Endothelial cell of umbilical vein (primary cell): ENCODE data around the gene LYRM4. TPM values are rescaled to one million over a fixed set of nuclear protein-coding genes. Genes with fewer than 3 reads are reported as not detected.

Source experiments
- BruUV-seq: library from RNA; stranded (reverse); fragments of 400-500 nt; replicated peaks from 2 replicates; lab custom pipeline; 2021; lab: Mats Ljungman, UMichigan
- CTCF ChIA-PET: fragments of 300-600, 350-600 bp; sonication (Branson Sonifier 250); formaldehyde crosslinking; loops from one replicate; lab custom pipeline; 2021; ENCODE audit warnings: antibody characterized with exemption, inconsistent platforms; lab: Charles Lee
- POLR2A ChIA-PET: fragments of 300-600, 350-600 bp; sonication (Branson Sonifier 250); formaldehyde crosslinking; loops from one replicate; lab custom pipeline; 2021; ENCODE audit warnings: antibody characterized with exemption, inconsistent platforms; lab: Charles Lee
- DNase-seq: peaks from one replicate; pipeline ENCODE4 v3.0.0-alpha.2; 2011; ENCODE audit warnings: low read depth, low spot score
- FAIRE-seq: peaks from 2 replicates; lab custom pipeline; 2011; peaks lifted over from hg19 to GRCh38; lab: Jason Lieb, UNC
- H2AFZ ChIP-seq: 2 replicates; pipeline ENCODE4 v1.6.0; 2012; ENCODE audit warnings: low read depth, low read length, control low read depth, inconsistent platforms
- H3K27ac ChIP-seq: 2 replicates; pipeline ENCODE4 v1.5.1; 2011; ENCODE audit warnings: low read depth, mild to moderate bottlenecking, control low read depth, low read length, moderate library complexity; ENCODE audit not compliant: insufficient read depth
- H3K27me3 ChIP-seq, 2 experiments: 2 replicates each; pipeline versions ENCODE4 v1.6.0 to v1.6.1; 2011; ENCODE audit warnings: low read length in 2 of 2, mixed read lengths in 1 of 2; ENCODE audit not compliant: control insufficient read depth in 2 of 2, insufficient read depth in 2 of 2
- H3K36me3 ChIP-seq, 2 experiments: 2 replicates in 1 of 2; 3 replicates in 1 of 2; pipeline ENCODE4 v1.5.1; 2011; ENCODE audit warnings: low read length in 2 of 2, mild to moderate bottlenecking in 1 of 2, moderate library complexity in 1 of 2; ENCODE audit not compliant: control insufficient read depth in 2 of 2, insufficient read depth in 2 of 2; ENCODE audit errors: extremely low read depth in 1 of 2
- H3K4me1 ChIP-seq: 3 replicates; pipeline ENCODE4 v1.5.1; 2011; ENCODE audit warnings: mild to moderate bottlenecking, low read length; ENCODE audit not compliant: control insufficient read depth, insufficient read depth; ENCODE audit errors: extremely low read depth
- H3K4me2 ChIP-seq: 2 replicates; pipeline ENCODE4 v1.6.1; 2011; ENCODE audit warnings: low read length, control low read depth, mixed read lengths; ENCODE audit not compliant: insufficient read depth
- H3K4me3 ChIP-seq, 3 experiments: fragments of 200-600 bp in 1 of 3; sonication (generic), shearing (Covaris generic) in 1 of 3; replicated peaks in 1 of 3; 2 replicates each; pipeline ENCODE4 v1.5.1; 2011 to 2016; ENCODE audit warnings: control low read depth in 3 of 3, low read length in 3 of 3, mild to moderate bottlenecking in 2 of 3, inconsistent platforms in 1 of 3, low read depth in 1 of 3, moderate library complexity in 1 of 3; ENCODE audit not compliant: insufficient read depth in 1 of 3
- H3K79me2 ChIP-seq: 2 replicates; pipeline ENCODE4 v1.6.0; 2012; ENCODE audit warnings: low read length, inconsistent platforms; ENCODE audit not compliant: control insufficient read depth, insufficient read depth
- H3K9ac ChIP-seq: replicated peaks from 2 replicates; pipeline ENCODE3; 2011; ENCODE audit warnings: low read length, control low read depth; ENCODE audit not compliant: insufficient read depth; ENCODE audit errors: extremely low read depth
- H3K9me1 ChIP-seq: replicated peaks from 3 replicates; pipeline ENCODE4 v1.6.0; 2011; ENCODE audit warnings: mild to moderate bottlenecking, low read length; ENCODE audit not compliant: control insufficient read depth, insufficient read depth; ENCODE audit errors: extremely low read depth
- H3K9me3 ChIP-seq: replicated peaks from 2 replicates; pipeline ENCODE4 v1.5.1; 2012; ENCODE audit warnings: low read length, inconsistent platforms; ENCODE audit not compliant: control insufficient read depth, insufficient read depth
- H4K20me1 ChIP-seq: replicated peaks from 2 replicates; pipeline ENCODE3; 2011; ENCODE audit warnings: mild to moderate bottlenecking, low read length; ENCODE audit not compliant: control insufficient read depth, insufficient read depth; ENCODE audit errors: extremely low read depth
- CTCF ChIP-seq, 2 donors: IDR thresholded peaks; 1 replicate in 1 of 2; 2 replicates in 1 of 2; pipeline ENCODE4 v1.5.1; 2011; ENCODE audit warnings: low read length in 2 of 2, mild to moderate bottlenecking in 2 of 2, moderate library complexity in 2 of 2, control low read depth in 1 of 2, inconsistent platforms in 1 of 2, low read depth in 1 of 2; ENCODE audit not compliant: insufficient read depth in 1 of 2; ENCODE audit errors: extremely low read depth in 1 of 2
- EZH2 ChIP-seq: IDR thresholded peaks from 2 replicates; pipeline ENCODE4 v1.6.1; 2012; ENCODE audit warnings: borderline replicate concordance, low read depth, mild to moderate bottlenecking, moderate library complexity, low read length, inconsistent platforms; ENCODE audit not compliant: severe bottlenecking
- FOS ChIP-seq: IDR thresholded peaks from 2 replicates; pipeline ENCODE4 v1.6.1; 2011; ENCODE audit warnings: mild to moderate bottlenecking, low read length, moderate library complexity, borderline replicate concordance; ENCODE audit not compliant: insufficient read depth
- GATA2 ChIP-seq: IDR thresholded peaks from 2 replicates; pipeline ENCODE4 v1.7.0; 2011; ENCODE audit warnings: low read depth, mild to moderate bottlenecking, moderate library complexity, mixed read lengths, low read length; ENCODE audit not compliant: insufficient read length, insufficient read depth
- MAX ChIP-seq: IDR thresholded peaks from 2 replicates; pipeline ENCODE4 v1.6.1; 2011; ENCODE audit not compliant: insufficient read depth, insufficient read length
- MYC ChIP-seq: IDR thresholded peaks from one replicate; pipeline ENCODE4 v1.6.1; 2011; ENCODE audit warnings: mild to moderate bottlenecking, low read depth, low read length
- dilution Hi-C: fragments of 300-500 bp; cut with MboI; formaldehyde crosslinking; loops from one replicate; pipeline ENCODE4 v1.15.0; 2019; ENCODE audit warnings: low sequenced_read_pairs; ENCODE audit not compliant: extremely low pct_ligation_motif_present
- intact Hi-C: fragments of 100-400 bp; cut with micrococcal nuclease; formaldehyde crosslinking; loops from one replicate; pipeline ENCODE4 v1.10.0; 2022
- polyA plus RNA-seq, 4 experiments: library from polyadenylated mRNA; depleted of rRNA in 3 of 4; stranded (reverse) in 3 of 4; unstranded in 1 of 4; fragments of >200 nt; gene quantifications; 2 replicates each; pipeline versions ENCODE4 v1.2.1 to v1.2.3, GENCODE V29; 2011 to 2012; ENCODE audit warnings: missing spikeins in 1 of 4
- total RNA-seq: library from RNA; stranded (reverse); gene quantifications from 2 replicates; pipeline ENCODE4 v1.2.3, GENCODE V29; 2021

LYRM4 gene
- total and polyA plus RNA-seq, 2 donors (not counting 3 experiments of a cell fraction or from before 2014, with no cell fraction given), result 39.5 to 44.0 TPM

GRCh38 chr6:5167501-5167900 lies 93.2 kb downstream of the LYRM4 start:
- no peak overlapping the region for H3K9ac ChIP-seq
- CTCF ChIA-PET, result interaction anchor here (0.9 to 2.3 kb wide), 4 partner anchors 23 to 212 kb away, joined by 3 to 11 read pairs (median 3); no protein-coding TSS in a partner anchor
- POLR2A ChIA-PET, result no interaction called here
- BruUV-seq, result no TSS peak
- H3K4me1 ChIP-seq, result no peaks in the 10 kb centered on the region
- peak; percentile 69 for DNase-seq
- H3K27me3 ChIP-seq, result no peaks in the 10 kb centered on the region
- no peaks in the 10 kb centered on the region for H3K36me3 ChIP-seq
- no peak overlapping the region for H3K4me3 ChIP-seq
- H3K79me2 ChIP-seq, result no peaks in the 10 kb centered on the region
- peak; percentile 58 for FAIRE-seq
- no peak overlapping the region for H3K4me2 ChIP-seq
- H4K20me1 ChIP-seq, result no peaks in the 10 kb centered on the region
- no peak overlapping the region for H3K27ac ChIP-seq
- intact Hi-C loops (no loop called here), dilution Hi-C loops (no loop called here)
- no peak overlapping the region for H2AFZ ChIP-seq
- TF ChIP-seq FOS (no peak), MYC (no peak), MAX (no peak), GATA2 (no peak), EZH2 (no peak), CTCF (IDR thresholded peaks at IDR 0.05; ENCODE audit: extremely low read depth in 1 of 2, insufficient read depth in 1 of 2, low read depth in 1 of 2, low read length in 2 of 2) (no peak)
- no peaks in the 10 kb centered on the region for H3K9me1 ChIP-seq
- no peaks in the 10 kb centered on the region for H3K9me3 ChIP-seq
